Duodenal mucosa (tissue), 2 donors: ENCODE measurements around the gene KIAA0513.
"Not testable (repeated sequence)": the region's sequence is repeated elsewhere in the genome, so short reads cannot be mapped to it uniquely, and the experiment has no call there.

Source experiments
- H3K27ac ChIP-seq: one replicate; pipeline ENCODE4 v1.7.0; 2013; ENCODE audit warnings: low read depth, low read length
- H3K27me3 ChIP-seq, 2 donors: one replicate each; pipeline ENCODE4 v1.7.0; 2013; ENCODE audit warnings: low read length in 2 of 2, control low read depth in 1 of 2; ENCODE audit not compliant: insufficient read depth in 2 of 2, control insufficient read depth in 1 of 2
- H3K36me3 ChIP-seq, 2 donors: one replicate each; pipeline ENCODE4 v1.7.0; 2013; ENCODE audit warnings: low read length in 2 of 2, control low read depth in 1 of 2; ENCODE audit not compliant: insufficient read depth in 2 of 2, control insufficient read depth in 1 of 2
- H3K4me1 ChIP-seq, 2 donors: one replicate each; pipeline ENCODE4 v1.7.0; 2013; ENCODE audit warnings: low read length in 2 of 2, control low read depth in 1 of 2; ENCODE audit not compliant: insufficient read depth in 2 of 2, control insufficient read depth in 1 of 2
- H3K4me3 ChIP-seq, 2 donors: one replicate each; pipeline ENCODE4 v1.7.0; 2013; ENCODE audit warnings: low read length in 2 of 2, low read depth in 1 of 2
- H3K9ac ChIP-seq, 2 donors: one replicate each; pipeline ENCODE4 v1.7.0; 2013; ENCODE audit warnings: low read length in 2 of 2, low read depth in 1 of 2
- H3K9me3 ChIP-seq, 2 donors: one replicate each; pipeline ENCODE4 v1.7.0; 2013; ENCODE audit warnings: low read length in 2 of 2, control low read depth in 1 of 2; ENCODE audit not compliant: control insufficient read depth in 1 of 2

KIAA0513 gene

GRCh38 chr16:85046931-85047866, 19.6 kb downstream of the KIAA0513 start:
- peak overlapping the region in 1 of 2 donors; percentile 42 for H3K4me3 ChIP-seq

GRCh38 chr16:85047867-85048455, 20.4 kb downstream of the KIAA0513 start:
- H3K4me3 ChIP-seq, result no peak overlapping the region

More at GRCh38 chr16:85046931-85047866, 19.6 kb downstream of the KIAA0513 start:
- Histone ChIP-seq H3K27ac (no peak overlapping the region), H3K27me3 (no peaks in the 10 kb centered on the region), H3K4me1 (peaks cover 35 to 43% of the 10 kb centered on the region in 2 donors), H3K9ac (peak overlapping the region in 1 of 2 donors; percentile 42), H3K36me3 (no peaks in the 10 kb centered on the region), H3K9me3 (no peaks in the 10 kb centered on the region)

GRCh38 chr16:85048921-85049562, 21.4 kb downstream of the KIAA0513 start:
- H3K4me3 ChIP-seq, result no peak overlapping the region
- H3K4me1 ChIP-seq, result peaks cover 35 to 43% of the 10 kb centered on the region in 2 donors
- no peaks in the 10 kb centered on the region for H3K36me3 ChIP-seq
- H3K27me3 ChIP-seq, result no peaks in the 10 kb centered on the region
- H3K27ac ChIP-seq, result no peak overlapping the region
- H3K9me3 ChIP-seq, result no peaks in the 10 kb centered on the region
- no peak overlapping the region for H3K9ac ChIP-seq

More at GRCh38 chr16:85047867-85048455, 20.4 kb downstream of the KIAA0513 start:
- H3K9me3 ChIP-seq, result no peaks in the 10 kb centered on the region
- H3K27me3 ChIP-seq, result no peaks in the 10 kb centered on the region
- peaks cover 35 to 43% of the 10 kb centered on the region in 2 donors for H3K4me1 ChIP-seq
- H3K9ac ChIP-seq, result peak overlapping the region in 1 of 2 donors; percentile 42
- H3K27ac ChIP-seq, result no peak overlapping the region
- H3K36me3 ChIP-seq, result no peaks in the 10 kb centered on the region

GRCh38 chr16:85049706-85050305, 22.2 kb downstream of the KIAA0513 start:
- Histone ChIP-seq H3K4me1 (peaks cover 39 to 46% of the 10 kb centered on the region in 2 donors), H3K9me3 (no peaks in the 10 kb centered on the region), H3K36me3 (no peaks in the 10 kb centered on the region), H3K27me3 (no peaks in the 10 kb centered on the region), H3K9ac (no peak overlapping the region), H3K4me3 (no peak overlapping the region), H3K27ac (no peak overlapping the region)

- Histone ChIP-seq H3K27ac (no peak overlapping the region), H3K9me3 (no peaks in the 10 kb centered on the region), H3K9ac (no peak overlapping the region), H3K4me3 (no peak overlapping the region), H3K27me3 (no peaks in the 10 kb centered on the region), H3K36me3 (no peaks in the 10 kb centered on the region), H3K4me1 (peaks cover 52 to 59% of the 10 kb centered on the region in 2 donors)
Observed at GRCh38 chr16:85051067-85051581, 23.5 kb downstream of the KIAA0513 start.

GRCh38 chr16:85051683-85052082, 24.1 kb downstream of the KIAA0513 start:
- no peak overlapping the region for H3K9ac ChIP-seq
- no peaks in the 10 kb centered on the region for H3K9me3 ChIP-seq
- peaks cover 55 to 61% of the 10 kb centered on the region in 2 donors for H3K4me1 ChIP-seq
- H3K4me3 ChIP-seq, result no peak overlapping the region
- no peak overlapping the region for H3K27ac ChIP-seq
- no peaks in the 10 kb centered on the region for H3K36me3 ChIP-seq
- H3K27me3 ChIP-seq, result no peaks in the 10 kb centered on the region

- H3K27me3 ChIP-seq, result no peaks in the 10 kb centered on the region
- H3K36me3 ChIP-seq, result no peaks in the 10 kb centered on the region
- H3K9ac ChIP-seq, result no peak overlapping the region
- H3K4me1 ChIP-seq, result peaks cover 48 to 59% of the 10 kb centered on the region in 2 donors
- H3K4me3 ChIP-seq, result no peak overlapping the region
- no peak overlapping the region for H3K27ac ChIP-seq
- H3K9me3 ChIP-seq, result no peaks in the 10 kb centered on the region
Observed at GRCh38 chr16:85052536-85052935, 24.9 kb downstream of the KIAA0513 start.

- H3K9me3 ChIP-seq, H3K9ac ChIP-seq, H3K4me3 ChIP-seq, H3K27me3 ChIP-seq, H3K27ac ChIP-seq, H3K36me3 ChIP-seq: not testable (repeated sequence)
- peaks cover 44% of the 10 kb centered on the region in 2 donors for H3K4me1 ChIP-seq
Observed at GRCh38 chr16:85054321-85054720, 26.7 kb downstream of the KIAA0513 start.

- Histone ChIP-seq H3K36me3 (no peaks in the 10 kb centered on the region), H3K9ac (peak overlapping the region; percentile 14 to 43), H3K4me3 (peak overlapping the region; percentile 37 to 54), H3K4me1 (peaks cover 39 to 40% of the 10 kb centered on the region in 2 donors), H3K27ac (no peak overlapping the region), H3K27me3 (no peaks in the 10 kb centered on the region), H3K9me3 (no peaks in the 10 kb centered on the region)
Observed at GRCh38 chr16:85054948-85055492, 27.4 kb downstream of the KIAA0513 start.
